ENCODE data around the gene WNT3. TPM values are rescaled to one million over a fixed set of nuclear protein-coding genes. Genes with fewer than 3 reads are reported as not detected.

WNT3 gene
- total RNA-seq, 1 experiment from 2014 or later, result 6.1 TPM

- CTCF ChIA-PET, result interaction anchor here (0.7 kb wide), 1 partner anchor 53 kb away, joined by 3 read pairs; no protein-coding TSS in a partner anchor
- Mint-ChIP-seq H3K27me3 (ENCODE audit: unreplicated experiment) (peaks cover 43% of the 10 kb centered on the region), H3K9me3 (ENCODE audit: low read depth, unreplicated experiment) (no peaks in the 10 kb centered on the region), H3K4me1 (ENCODE audit: low read depth, unreplicated experiment) (no peaks in the 10 kb centered on the region), H3K36me3 (ENCODE audit: insufficient read depth, unreplicated experiment) (no peaks in the 10 kb centered on the region), H3K27ac (ENCODE audit: unreplicated experiment) (no peak overlapping the region), H3K4me3 (ENCODE audit: low read depth, unreplicated experiment) (no peak overlapping the region)
- no TSS peak for BruUV-seq (replicated peaks)
- DNase-seq, result peak; percentile 80
- intact Hi-C loops (cut with micrococcal nuclease; ENCODE audit: unreplicated experiment), result no loop called here
- peak; percentile 94 for TF ChIP-seq CTCF (IDR thresholded peaks at IDR 0.05; ENCODE audit: unreplicated experiment)
Observed at GRCh38 chr17:46782250-46782953, 36.1 kb downstream of the WNT3 start.

GRCh38 chr17:46780003-46780373 lies 38.5 kb downstream of the WNT3 start:
- BruUV-seq (replicated peaks), result no TSS peak
- Mint-ChIP-seq H3K27ac (ENCODE audit: unreplicated experiment) (no peak overlapping the region), H3K4me3 (ENCODE audit: low read depth, unreplicated experiment) (no peak overlapping the region)

DNA sequence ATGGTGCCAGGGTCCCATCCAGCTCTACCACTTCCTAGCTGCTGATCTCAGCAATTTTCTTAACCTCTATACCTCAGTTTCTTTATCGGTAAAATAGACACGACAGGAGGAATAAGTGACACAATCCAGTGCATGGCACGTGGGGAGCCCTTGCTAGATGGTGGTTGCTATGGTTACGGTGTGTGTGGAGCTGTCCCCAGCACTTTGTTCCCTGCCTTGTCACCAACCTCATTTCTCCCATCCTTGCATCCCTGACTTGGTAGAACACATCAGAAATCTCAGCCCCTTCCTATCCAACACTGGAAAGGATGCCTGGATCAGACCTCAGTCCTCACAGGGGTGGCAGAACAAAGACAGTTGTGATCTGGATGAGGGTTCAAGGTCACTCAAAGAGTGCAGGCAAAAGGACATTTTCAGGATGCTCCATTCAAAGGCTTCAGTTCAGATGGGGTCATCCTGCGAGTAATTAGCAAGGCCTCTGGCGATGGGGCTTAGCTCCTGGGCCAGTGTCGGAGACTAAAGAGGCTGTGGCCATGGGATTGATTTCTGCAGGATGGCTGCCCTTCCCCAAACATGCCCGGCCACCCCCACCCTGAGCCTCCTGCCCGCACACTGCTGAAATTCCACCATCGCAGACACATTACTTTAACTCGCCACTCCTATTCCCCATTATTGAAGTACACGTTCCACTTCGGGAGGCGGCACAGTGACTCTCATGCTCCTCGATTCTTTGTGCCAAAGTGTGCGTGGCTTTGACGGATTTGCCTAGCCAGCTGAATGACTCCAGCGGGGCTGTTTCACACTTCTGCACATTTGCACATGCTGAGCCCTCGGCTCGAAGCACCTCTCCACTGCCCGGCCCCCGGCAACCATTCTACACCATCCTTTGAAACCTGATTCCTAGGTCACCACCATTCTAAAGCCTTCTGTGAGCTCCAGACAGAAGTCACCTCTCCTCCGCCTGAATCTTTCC lies 40.3 kb downstream of the WNT3 start:
- Mint-ChIP-seq H3K9me3 (ENCODE audit: low read depth, unreplicated experiment) (no peaks in the 10 kb centered on the region), H3K27ac (ENCODE audit: unreplicated experiment) (no peak overlapping the region), H3K36me3 (ENCODE audit: insufficient read depth, unreplicated experiment) (no peaks in the 10 kb centered on the region), H3K4me1 (ENCODE audit: low read depth, unreplicated experiment) (no peaks in the 10 kb centered on the region), H3K4me3 (ENCODE audit: low read depth, unreplicated experiment) (no peak overlapping the region), H3K27me3 (ENCODE audit: unreplicated experiment) (peaks cover 37% of the 10 kb centered on the region)
- TF ChIP-seq CTCF (IDR thresholded peaks at IDR 0.05; ENCODE audit: unreplicated experiment), result no peak
- no peak for DNase-seq
- CTCF ChIA-PET, result no interaction called here
- no TSS peak for BruUV-seq (replicated peaks)
- intact Hi-C loops (cut with micrococcal nuclease; ENCODE audit: unreplicated experiment), result loop anchor here (2.0 kb wide), 1 partner anchor 31 kb away; no protein-coding TSS in a partner anchor

More at GRCh38 chr17:46780003-46780373, 38.5 kb downstream of the WNT3 start:
- Mint-ChIP-seq H3K36me3 (ENCODE audit: insufficient read depth, unreplicated experiment) (no peaks in the 10 kb centered on the region), H3K4me1 (ENCODE audit: low read depth, unreplicated experiment) (no peaks in the 10 kb centered on the region), H3K9me3 (ENCODE audit: low read depth, unreplicated experiment) (no peaks in the 10 kb centered on the region), H3K27me3 (ENCODE audit: unreplicated experiment) (peaks cover 44% of the 10 kb centered on the region)
- DNase-seq, result no peak
- CTCF ChIA-PET, result interaction anchor here (0.7 to 1.2 kb wide), 2 partner anchors 14 to 29 kb away, joined by 3 to 5 read pairs; no protein-coding TSS in a partner anchor
- no peak for TF ChIP-seq CTCF (IDR thresholded peaks at IDR 0.05; ENCODE audit: unreplicated experiment)
- intact Hi-C loops (cut with micrococcal nuclease; ENCODE audit: unreplicated experiment), result no loop called here

GRCh38 chr17:46776298-46777005 lies 42.0 kb downstream of the WNT3 start:
- H3K9me3 Mint-ChIP-seq (ENCODE audit: low read depth, unreplicated experiment), result no peaks in the 10 kb centered on the region
- DNase-seq, result no peak
- H3K4me1 Mint-ChIP-seq (ENCODE audit: low read depth, unreplicated experiment), result no peaks in the 10 kb centered on the region
- CTCF ChIA-PET, result no interaction called here
- intact Hi-C loops (cut with micrococcal nuclease; ENCODE audit: unreplicated experiment), result loop anchor here (2.0 kb wide), 1 partner anchor 30 kb away; no protein-coding TSS in a partner anchor
- no peak overlapping the region for H3K4me3 Mint-ChIP-seq (ENCODE audit: low read depth, unreplicated experiment)
- no peak overlapping the region for H3K27ac Mint-ChIP-seq (ENCODE audit: unreplicated experiment)
- peaks cover 37% of the 10 kb centered on the region for H3K27me3 Mint-ChIP-seq (ENCODE audit: unreplicated experiment)
- peaks cover 15% of the 10 kb centered on the region for H3K36me3 Mint-ChIP-seq (ENCODE audit: insufficient read depth, unreplicated experiment)
- no peak for TF ChIP-seq CTCF (IDR thresholded peaks at IDR 0.05; ENCODE audit: unreplicated experiment)
- no TSS peak for BruUV-seq (replicated peaks)
